NCI-H748 (cell line): ENCODE measurements around the gene BMERB1.
"Not testable (repeated sequence)": the region's sequence is repeated elsewhere in the genome, so short reads cannot be mapped to it uniquely, and the experiment has no call there.

ENCODE experiments used
- DNase-seq: peaks from one replicate; lab custom pipeline; 2025; ENCODE audit not compliant: unreplicated experiment; lab: John Stamatoyannopoulos, UW

Gene BMERB1

GRCh38 chr16:15422222-15422621, 12.2 kb upstream of the BMERB1 start:
- no peak for DNase-seq

- DNase-seq, result no peak
Measured at GRCh38 chr16:15425861-15426260, 8.5 kb upstream of the BMERB1 start.

GRCh38 chr16:15426796-15427195, 7.6 kb upstream of the BMERB1 start:
- no peak for DNase-seq

GRCh38 chr16:15427648-15428239, 6.6 kb upstream of the BMERB1 start:
- DNase-seq, result peak; percentile 6

GRCh38 chr16:15430884-15431283, 3.5 kb upstream of the BMERB1 start:
- not testable (repeated sequence) for DNase-seq

GRCh38 chr16:15434079-15434424, 336 bp upstream of the BMERB1 start:
- no peak for DNase-seq

- peak; percentile 5 for DNase-seq
Measured at GRCh38 chr16:15435216-15435864, 952 bp downstream of the BMERB1 start.

- no peak for DNase-seq
Measured at GRCh38 chr16:15439102-15439501, 4.7 kb downstream of the BMERB1 start.

GRCh38 chr16:15439521-15439920, 5.1 kb downstream of the BMERB1 start:
- DNase-seq, result no peak

GRCh38 chr16:15440852-15441251, 6.5 kb downstream of the BMERB1 start:
- DNase-seq, result no peak

- not testable (repeated sequence) for DNase-seq
Measured at GRCh38 chr16:15442140-15442539, 7.8 kb downstream of the BMERB1 start.

- no peak for DNase-seq
Measured at GRCh38 chr16:15443753-15444152, 9.4 kb downstream of the BMERB1 start.

- DNase-seq, result no peak
Measured at GRCh38 chr16:15444264-15444663, 9.9 kb downstream of the BMERB1 start.

- no peak for DNase-seq
Measured at GRCh38 chr16:15445450-15445849, 11.1 kb downstream of the BMERB1 start.

- DNase-seq, result no peak
Measured at GRCh38 chr16:15446901-15447300, 12.5 kb downstream of the BMERB1 start.

- DNase-seq, result no peak
Measured at GRCh38 chr16:15450624-15451023, 16.2 kb downstream of the BMERB1 start.

GRCh38 chr16:15451098-15451731, 16.8 kb downstream of the BMERB1 start:
- DNase-seq, result no peak

- no peak for DNase-seq
Measured at GRCh38 chr16:15452246-15452855, 18.0 kb downstream of the BMERB1 start.

- DNase-seq, result not testable (repeated sequence)
Measured at GRCh38 chr16:15453296-15453695, 18.9 kb downstream of the BMERB1 start.

- DNase-seq, result not testable (repeated sequence)
Measured at GRCh38 chr16:15454933-15455332, 20.5 kb downstream of the BMERB1 start.

GRCh38 chr16:15457400-15457799, 23.0 kb downstream of the BMERB1 start:
- no peak for DNase-seq

- DNase-seq, result no peak
Measured at GRCh38 chr16:15457958-15458357, 23.6 kb downstream of the BMERB1 start.
